Skin epidermis (tissue), 12 donors: ENCODE measurements around the gene C2CD4D.

Experiments
- H3K27ac ChIP-seq, 21 experiments: fragments of 200-600 bp; sonication (generic) in 11 of 21; one replicate each; pipeline ENCODE4 v1.5.0; 2020; ENCODE audit warnings: mild to moderate bottlenecking in 3 of 21, inconsistent platforms in 2 of 21, moderate library complexity in 2 of 21
- H3K4me3 ChIP-seq, 7 experiments: fragments of 200-600 bp; sonication (generic) in 2 of 7; one replicate each; pipeline ENCODE4 v1.5.0; 2020; ENCODE audit warnings: inconsistent platforms in 2 of 7, mild to moderate bottlenecking in 2 of 7, moderate library complexity in 1 of 7

Gene C2CD4D

DNA sequence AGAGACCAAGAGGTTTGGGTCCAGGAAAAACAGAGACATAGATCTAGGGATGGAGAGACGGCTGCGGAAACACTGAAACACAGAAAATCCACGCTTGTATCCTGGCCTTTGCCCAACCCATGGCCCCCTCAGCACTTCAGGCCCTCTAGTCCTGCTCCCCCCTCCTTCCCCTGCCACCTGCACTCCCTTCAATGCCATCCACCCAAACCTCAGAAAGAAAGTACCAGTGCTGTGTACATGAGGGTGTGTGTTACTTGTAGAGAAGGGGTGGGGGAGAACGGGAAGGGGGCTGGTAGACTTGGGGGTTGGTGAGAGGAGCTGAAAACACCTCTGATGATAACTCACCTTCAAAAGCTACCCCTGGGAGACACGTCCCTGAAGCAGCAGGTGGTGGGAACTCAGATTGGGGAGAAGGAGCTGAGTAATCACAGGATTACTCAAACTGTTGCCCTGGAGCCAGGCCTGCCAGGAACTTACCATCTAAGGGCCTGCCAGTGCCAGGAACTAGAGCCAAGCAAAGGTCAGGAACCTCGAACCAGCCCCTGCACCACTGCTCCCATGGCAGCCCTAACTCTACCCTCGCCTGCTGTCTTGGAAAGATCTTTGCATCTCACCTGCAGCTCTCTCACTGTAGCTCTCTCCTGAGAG is 19.5 kb downstream of the C2CD4D start:
- H3K4me3 ChIP-seq: no peak overlapping the region
- peak overlapping the region in 4 of 21 experiments; percentile 17 to 58 (median 41) for H3K27ac ChIP-seq

DNA sequence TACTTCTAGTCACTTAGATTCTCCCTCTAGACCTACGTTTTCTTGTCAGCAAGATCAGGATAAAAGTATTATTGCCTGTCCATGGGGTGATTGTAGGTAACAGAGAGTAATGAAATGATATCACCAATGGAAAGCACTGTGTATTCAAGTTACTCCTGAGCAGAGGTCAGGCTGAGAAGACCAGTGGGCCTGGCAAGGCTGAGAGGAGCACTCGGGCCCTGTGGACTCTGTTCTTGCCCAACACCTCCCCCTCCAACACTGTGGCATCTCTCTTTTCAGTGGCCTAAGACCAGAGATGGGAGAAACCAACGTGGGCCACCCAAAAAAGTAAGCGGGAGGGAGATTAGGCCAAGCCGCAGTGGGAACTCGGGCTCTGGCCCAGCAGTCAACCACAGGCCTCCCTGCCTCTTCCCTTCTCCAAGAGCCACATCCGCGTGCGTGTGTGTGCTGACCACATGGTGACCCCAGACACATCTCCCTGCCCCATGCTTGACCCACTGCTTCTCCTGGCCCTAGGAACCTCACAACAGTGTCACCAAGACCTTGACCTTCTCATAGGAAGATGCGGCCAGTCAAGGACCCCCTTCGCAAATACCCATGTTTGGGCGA is 20.3 kb downstream of the C2CD4D start:
- H3K27ac ChIP-seq: peak overlapping the region in 1 of 21 experiments; percentile 62
- no peak overlapping the region for H3K4me3 ChIP-seq

DNA sequence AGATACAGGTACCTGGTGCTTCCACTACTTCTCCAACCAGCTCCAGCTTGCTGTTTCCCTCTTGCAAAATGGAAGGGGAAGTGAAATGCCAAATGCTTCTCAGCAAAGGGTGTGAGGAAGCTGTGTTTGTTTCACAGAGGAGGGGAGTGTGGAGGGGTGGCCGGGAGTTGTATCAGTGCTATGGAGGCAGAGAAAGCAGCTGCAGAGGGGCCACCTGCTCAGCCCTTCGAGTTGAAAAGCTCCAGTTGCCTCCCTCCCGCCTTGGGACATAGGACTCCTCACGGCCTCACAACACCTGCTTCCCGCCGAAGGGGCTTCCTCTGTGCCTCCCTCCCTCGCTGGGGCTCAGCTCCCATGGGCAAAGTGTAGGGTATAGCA is 22.3 kb downstream of the C2CD4D start:
- no peak overlapping the region for H3K4me3 ChIP-seq
- H3K27ac ChIP-seq: peak overlapping the region in 4 of 21 experiments; percentile 19 to 52 (median 34)

GRCh38 chr1:151816548-151817352 is 22.9 kb downstream of the C2CD4D start:
- Histone ChIP-seq H3K4me3 (no peak overlapping the region), H3K27ac (peak overlapping the region in 5 of 21 experiments; percentile 4 to 73 (median 39))

- H3K27ac ChIP-seq: peak overlapping the region in 6 of 21 experiments; percentile 4 to 73 (median 26)
Observed at GRCh38 chr1:151815716-151816327, 23.8 kb downstream of the C2CD4D start.

DNA sequence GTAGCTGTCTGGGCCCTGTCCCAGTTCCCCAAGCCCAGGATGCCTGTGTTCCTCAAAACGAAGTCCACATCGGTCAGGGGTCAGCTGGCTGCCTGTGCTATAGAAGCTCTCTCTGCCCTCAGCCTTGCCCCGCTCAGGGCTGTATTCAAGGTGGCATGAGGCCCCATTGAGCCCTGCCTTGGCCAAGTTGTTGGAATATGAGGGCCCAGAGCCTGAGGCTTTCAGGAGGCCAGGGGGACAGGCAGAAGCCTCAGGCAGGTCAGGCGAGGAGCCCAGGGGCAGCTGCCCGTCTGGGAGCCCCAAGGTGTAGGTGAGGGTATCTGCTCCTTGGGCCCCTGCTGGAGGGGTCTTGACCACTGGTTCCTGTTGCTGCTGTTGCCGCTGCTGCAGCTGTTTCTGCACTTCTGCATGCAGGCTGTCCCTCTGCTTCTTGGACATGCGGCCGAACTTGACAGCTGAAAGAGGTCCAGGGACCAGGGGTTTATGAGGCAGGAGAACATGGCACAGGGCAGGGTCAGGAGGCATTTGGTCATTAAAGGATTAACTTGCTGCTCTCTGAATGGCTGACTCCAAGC is 24.6 kb downstream of the C2CD4D start:
- H3K27ac ChIP-seq: peak overlapping the region in 5 of 21 experiments; percentile 4 to 73 (median 42)

More at GRCh38 chr1:151815716-151816327, 23.8 kb downstream of the C2CD4D start:
- no peak overlapping the region for H3K4me3 ChIP-seq

DNA sequence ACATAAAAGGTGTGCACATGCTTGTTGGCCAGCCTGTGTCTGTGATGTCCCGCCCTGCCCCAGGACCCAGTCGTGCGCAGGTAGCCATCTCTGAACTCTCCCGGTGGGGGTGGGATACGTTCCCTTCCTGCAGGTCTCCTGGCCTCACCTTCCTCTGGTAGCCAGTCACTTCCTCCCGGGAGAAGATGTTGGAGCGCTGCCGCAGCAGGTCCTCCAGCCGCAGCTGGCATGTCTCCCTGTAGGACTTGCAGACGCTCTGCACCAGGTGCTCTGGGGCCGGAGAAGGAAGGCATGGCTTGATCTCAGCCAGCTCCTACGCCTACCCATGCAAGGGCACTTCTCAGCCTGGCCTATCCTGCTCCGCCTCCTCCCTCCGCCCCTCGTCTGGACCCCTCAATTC is 25.2 kb downstream of the C2CD4D start:
- Histone ChIP-seq H3K4me3 (no peak overlapping the region), H3K27ac (peak overlapping the region in 1 of 21 experiments; percentile 53)

More for the DNA sequence above, 24.6 kb downstream of the C2CD4D start:
- no peak overlapping the region for H3K4me3 ChIP-seq

GRCh38 chr1:151813271-151813977 is 26.2 kb downstream of the C2CD4D start:
- H3K27ac ChIP-seq: no peak overlapping the region
- no peak overlapping the region for H3K4me3 ChIP-seq

DNA sequence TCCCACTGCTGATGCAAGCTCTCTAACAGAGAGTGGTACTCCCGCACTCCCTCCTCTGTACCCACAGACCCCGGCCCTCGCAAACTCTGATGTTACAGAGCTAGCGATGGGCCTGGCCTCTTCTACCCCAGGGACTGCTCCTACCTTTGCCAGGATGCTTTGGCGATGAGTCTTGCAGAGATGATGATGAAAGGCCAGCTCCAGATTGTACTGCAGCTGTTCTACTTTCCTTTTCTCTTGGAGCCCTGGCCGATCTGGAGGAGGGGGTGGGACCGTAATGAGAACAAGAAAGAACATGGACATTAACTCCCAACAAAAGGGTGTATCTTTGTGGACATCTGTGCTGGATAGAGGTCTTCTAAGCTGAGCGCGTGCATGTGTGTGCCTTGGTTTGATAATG is 28.4 kb downstream of the C2CD4D start:
- no peak overlapping the region for H3K27ac ChIP-seq
- no peak overlapping the region for H3K4me3 ChIP-seq

GRCh38 chr1:151809985-151810556 is 29.5 kb downstream of the C2CD4D start:
- H3K4me3 ChIP-seq: no peak overlapping the region
- no peak overlapping the region for H3K27ac ChIP-seq

- H3K27ac ChIP-seq: no peak overlapping the region
Observed at GRCh38 chr1:151809290-151809984, 30.2 kb downstream of the C2CD4D start.

DNA sequence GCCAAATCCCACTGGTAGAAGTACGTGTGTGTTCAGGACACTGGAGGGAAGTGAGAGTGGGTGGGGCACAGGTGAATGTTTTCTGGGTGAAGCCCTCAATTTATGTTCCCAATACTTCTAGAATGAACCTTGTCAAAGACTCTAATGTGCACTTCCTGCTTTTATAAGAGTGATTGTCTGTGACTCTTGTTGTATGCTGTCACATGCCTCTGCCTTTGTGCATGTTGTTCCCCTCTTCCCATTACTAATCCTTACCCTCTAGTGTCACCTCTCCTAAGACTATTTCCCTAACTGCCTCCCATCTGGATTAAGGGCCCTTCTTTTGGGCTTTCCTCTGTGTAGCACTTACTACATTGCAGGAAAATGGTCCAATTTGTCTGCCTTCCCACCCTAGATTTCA is 31.9 kb downstream of the C2CD4D start:
- no peak overlapping the region for H3K4me3 ChIP-seq
- no peak overlapping the region for H3K27ac ChIP-seq

More at GRCh38 chr1:151809290-151809984, 30.2 kb downstream of the C2CD4D start:
- H3K4me3 ChIP-seq: no peak overlapping the region

GRCh38 chr1:151807131-151807530 is 32.5 kb downstream of the C2CD4D start:
- Histone ChIP-seq H3K27ac (no peak overlapping the region), H3K4me3 (no peak overlapping the region)

GRCh38 chr1:151806170-151806569 is 33.5 kb downstream of the C2CD4D start:
- Histone ChIP-seq H3K4me3 (no peak overlapping the region), H3K27ac (no peak overlapping the region)

- Histone ChIP-seq H3K4me3 (no peak within 1 kb of the TSS), H3K27ac (no peak within 1 kb of the TSS)
Observed at GRCh38 chr1:151805066-151805820, 34.4 kb downstream of the C2CD4D start, which contains the start of gene LINGO4. Gene LINGO4, minus strand, starts transcription at chr1:151805419. Its CDS starts 2,715 bp downstream, at chr1:151802704.

- Histone ChIP-seq H3K4me3 (no peak overlapping the region), H3K27ac (no peak overlapping the region)
Observed at GRCh38 chr1:151803915-151804314, 35.7 kb downstream of the C2CD4D start.

- H3K4me3 ChIP-seq: no peak overlapping the region
Observed at GRCh38 chr1:151803164-151803563, 36.5 kb downstream of the C2CD4D start.

More at GRCh38 chr1:151803164-151803563, 36.5 kb downstream of the C2CD4D start:
- H3K27ac ChIP-seq: no peak overlapping the region
